EL (cell line): Measurements from ENCODE around the gene TBC1D22A.

ENCODE experiments used
- DNase-seq: peaks from one replicate; pipeline ENCODE4 v3.0.0-alpha.2; 2016

Gene TBC1D22A

GRCh38 chr22:47218671-47219070, 456.2 kb downstream of the TBC1D22A start:
- DNase-seq, result no peak

- no peak for DNase-seq
These were observed 457.3 kb downstream of the TBC1D22A start for GRCh38 chr22:47219789-47220188.

- no peak for DNase-seq
These were observed 458.3 kb downstream of the TBC1D22A start for GRCh38 chr22:47220752-47221151.

- no peak for DNase-seq
These were observed 459.6 kb downstream of the TBC1D22A start for GRCh38 chr22:47221840-47222615.
